GM15510 (cell line): Measurements from ENCODE around the gene CREB3L2.

Source experiments
- POLR2A ChIP-seq: IDR thresholded peaks from 3 replicates; pipeline ENCODE4 v1.6.1; 2011; ENCODE audit warnings: borderline replicate concordance; ENCODE audit not compliant: insufficient read length; ENCODE audit errors: extremely low read depth

CREB3L2 gene

GRCh38 chr7:137860542-137860941 is 141.3 kb downstream of the CREB3L2 start:
- TF ChIP-seq POLR2A = no peak

- no peak for TF ChIP-seq POLR2A
Measured at GRCh38 chr7:137853053-137853452, 148.8 kb downstream of the CREB3L2 start.

DNA sequence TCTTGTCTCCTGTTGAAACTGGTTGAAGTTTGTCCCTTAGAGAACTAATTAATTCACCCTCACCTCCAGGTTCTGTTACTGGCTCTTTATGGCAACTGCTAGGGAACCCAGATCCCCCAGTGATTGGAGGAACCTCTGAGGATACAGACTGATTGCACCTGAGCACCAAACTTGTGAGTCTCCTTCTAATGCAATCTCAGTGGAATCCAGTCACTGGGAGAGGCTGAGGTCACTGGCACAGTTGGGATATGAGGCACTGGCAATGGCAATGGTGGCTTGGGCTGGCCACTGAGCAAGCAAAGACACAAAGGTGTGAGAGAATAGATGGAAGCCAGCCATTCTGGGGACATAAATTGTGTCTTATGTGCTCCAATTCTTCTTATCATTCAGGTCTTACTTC is 149.8 kb downstream of the CREB3L2 start:
- TF ChIP-seq POLR2A = no peak

GRCh38 chr7:137850972-137851945 is 150.6 kb downstream of the CREB3L2 start:
- no peak for TF ChIP-seq POLR2A

- no peak for TF ChIP-seq POLR2A
Measured at GRCh38 chr7:137850571-137850970, 151.3 kb downstream of the CREB3L2 start.

- TF ChIP-seq POLR2A = no peak
Measured at GRCh38 chr7:137848095-137848494, 153.8 kb downstream of the CREB3L2 start.

DNA sequence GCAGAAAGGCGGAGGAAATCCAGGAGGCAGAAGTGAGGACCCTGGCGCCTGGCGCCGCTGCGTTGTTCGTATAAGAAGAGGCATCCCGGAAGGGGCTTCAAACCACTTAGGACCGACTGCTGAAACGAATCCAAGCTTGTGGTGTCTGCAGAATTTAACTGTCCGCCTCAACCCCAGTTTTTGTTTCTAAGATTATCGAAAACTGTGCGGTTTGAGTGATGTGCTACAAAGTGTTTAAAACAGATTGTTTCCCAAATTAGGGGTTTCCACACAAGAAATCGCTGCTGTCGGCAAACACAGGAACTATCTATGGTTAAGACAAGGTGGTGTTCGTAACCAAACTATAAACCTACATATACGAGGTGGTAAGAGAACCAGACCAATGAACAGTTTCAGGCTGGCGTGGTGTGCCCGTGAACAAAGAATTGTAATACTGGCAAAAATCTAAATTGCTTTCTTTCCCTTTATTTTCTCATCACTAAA is 154.3 kb downstream of the CREB3L2 start:
- TF ChIP-seq POLR2A = no peak

GRCh38 chr7:137846827-137847567 is 154.9 kb downstream of the CREB3L2 start, which contains the start of gene DGKI:
TSS of gene DGKI (minus strand) at chr7:137846974.
- TF ChIP-seq POLR2A = no peak

GRCh38 chr7:137846549-137846826 is 155.4 kb downstream of the CREB3L2 start:
- TF ChIP-seq POLR2A = no peak

DNA sequence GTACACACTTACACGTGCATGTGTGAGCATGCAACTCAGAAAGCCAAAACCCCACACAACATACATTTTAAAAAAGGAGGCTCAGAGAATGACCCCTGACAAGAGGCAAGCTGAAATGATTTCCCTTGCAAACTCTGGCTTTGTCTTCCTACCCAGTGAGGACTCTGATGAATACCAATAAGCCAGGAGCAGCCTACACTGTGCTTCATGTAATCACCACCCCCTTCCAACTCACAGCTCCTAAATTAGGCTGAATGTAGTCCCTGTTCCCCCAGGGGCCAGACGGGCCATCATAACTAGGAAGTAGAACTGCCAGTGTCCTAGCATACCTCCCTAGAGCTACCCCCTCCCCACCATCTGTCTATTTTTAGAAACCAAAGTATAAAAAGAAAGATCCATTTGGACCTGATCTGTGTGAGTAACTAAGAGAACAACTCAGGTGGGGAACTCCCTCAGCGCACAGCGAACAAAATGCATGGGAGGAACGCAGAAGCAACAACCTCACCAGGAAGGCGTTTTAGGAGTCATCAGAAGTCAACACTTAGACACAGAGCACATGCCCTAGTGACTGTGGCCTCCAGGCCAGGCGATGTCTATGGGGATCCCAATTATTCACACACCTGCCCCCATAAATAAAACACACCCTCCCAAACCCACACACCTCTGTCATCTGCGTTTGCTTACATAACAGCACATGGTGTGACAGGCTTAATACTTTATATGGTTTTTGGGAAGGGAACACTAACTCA is 157.0 kb downstream of the CREB3L2 start:
- no peak for TF ChIP-seq POLR2A

- TF ChIP-seq POLR2A = no peak
Measured at GRCh38 chr7:137839903-137840779, 161.7 kb downstream of the CREB3L2 start.

GRCh38 chr7:137838706-137839315 is 163.1 kb downstream of the CREB3L2 start:
- TF ChIP-seq POLR2A = no peak

DNA sequence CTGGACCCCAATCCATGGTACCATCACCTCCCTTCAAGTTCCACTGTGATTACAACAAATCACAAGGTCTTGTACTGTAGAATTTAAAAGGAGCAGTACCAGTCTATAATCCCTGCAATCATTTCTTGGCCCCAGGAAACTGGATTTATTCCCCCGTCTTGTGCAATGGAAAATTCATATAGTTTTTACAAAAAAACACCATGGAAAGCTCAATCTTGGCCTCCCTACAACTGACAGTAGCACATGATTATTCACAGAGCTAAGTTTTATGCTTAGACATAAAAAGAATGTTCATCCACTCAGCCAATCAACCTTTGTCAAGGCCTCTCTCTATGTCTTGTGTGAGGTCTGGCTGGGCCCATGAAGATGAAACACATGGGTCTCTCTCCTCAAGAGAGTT is 165.3 kb downstream of the CREB3L2 start:
- TF ChIP-seq POLR2A = no peak
